ENCODE results near the gene OSBPL3. TPM values are rescaled to one million over a fixed set of nuclear protein-coding genes. Genes with fewer than 3 reads are reported as not detected.

OSBPL3 gene
- total RNA-seq, 1 experiment from 2014 or later, result 45.1 TPM

DNA sequence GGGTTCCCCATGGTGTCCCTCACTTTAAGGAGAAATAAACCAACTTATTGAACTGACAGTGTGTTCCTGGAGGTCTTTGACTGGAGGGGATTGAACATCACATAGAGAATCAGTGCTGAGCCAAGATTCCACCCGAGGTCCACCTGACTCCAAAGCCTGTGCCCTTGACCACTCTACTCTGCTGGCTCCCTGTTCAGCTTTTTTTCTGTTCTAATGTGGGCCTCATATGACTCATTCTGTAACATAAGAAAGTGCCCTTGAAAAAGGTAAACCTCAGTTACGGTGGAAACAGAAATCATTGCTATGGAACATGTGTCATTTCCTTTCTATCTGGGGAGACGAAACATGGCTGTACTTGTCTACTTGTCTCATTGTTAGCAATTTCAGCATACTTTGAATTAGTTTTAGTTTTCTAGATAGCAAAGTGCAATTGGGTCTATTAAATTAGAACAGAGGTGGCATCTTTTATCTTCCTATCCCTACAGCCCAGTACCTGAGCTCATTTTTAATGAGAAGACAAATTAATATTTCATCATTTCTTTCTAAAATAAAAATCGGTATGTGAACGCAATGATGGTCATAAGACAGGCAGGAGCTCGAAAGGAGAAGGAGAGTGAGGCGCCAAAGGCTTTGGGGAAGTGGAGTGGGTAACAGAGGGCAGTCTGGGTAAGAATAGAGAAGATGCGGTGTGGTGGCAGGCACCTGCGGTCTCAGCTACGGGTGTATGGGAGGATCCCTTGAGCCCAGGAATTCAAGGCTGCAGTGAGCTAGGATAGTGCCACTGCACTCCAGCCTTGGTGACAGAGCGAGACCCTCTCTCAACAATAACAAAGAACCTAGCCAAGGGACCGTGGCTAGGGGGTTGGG is 224.2 kb downstream of the OSBPL3 start:
- no peaks in the 10 kb centered on the region for H3K27me3 Mint-ChIP-seq (ENCODE audit: insufficient read depth, unreplicated experiment)
- no peak for DNase-seq

DNA sequence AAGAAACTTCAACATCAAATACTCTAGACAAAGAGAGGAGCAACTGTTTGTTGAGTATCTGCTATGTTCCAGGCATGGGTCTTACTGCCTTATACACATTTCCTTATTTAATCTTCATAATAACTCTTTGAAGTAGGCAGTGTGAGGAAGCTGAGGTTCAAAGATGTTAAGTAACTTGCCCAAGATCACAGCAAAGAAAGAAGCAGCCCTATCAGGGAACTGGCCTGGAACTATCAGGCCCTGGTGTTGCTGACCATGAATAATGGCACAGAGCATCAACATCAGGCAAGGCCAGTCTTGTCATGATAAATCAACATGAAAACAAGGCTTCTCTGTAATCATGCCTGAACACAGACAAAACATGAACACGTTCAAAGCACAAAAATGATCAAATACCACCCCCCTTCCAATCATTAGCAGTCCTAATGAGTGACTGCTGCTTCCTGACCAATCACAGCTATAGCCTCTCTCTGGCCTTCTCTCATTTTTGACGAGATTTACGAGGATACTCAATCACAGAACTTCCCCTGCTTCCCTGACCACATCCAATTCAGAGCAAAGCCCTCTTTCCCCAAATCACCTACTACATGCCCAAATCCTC is 225.0 kb downstream of the OSBPL3 start:
- POLR2A ChIA-PET, result no interaction called here
- BruUV-seq (replicated peaks), result no TSS peak
- no peaks in the 10 kb centered on the region for H3K27me3 ChIP-seq (replicated peaks; ENCODE audit: control insufficient read depth, insufficient read depth, low read length)

More for the DNA sequence above, 224.2 kb downstream of the OSBPL3 start:
- Mint-ChIP-seq H3K27ac (ENCODE audit: unreplicated experiment) (peak overlapping the region; percentile 69), H3K4me3 (ENCODE audit: unreplicated experiment) (peak overlapping the region; percentile 94), H3K36me3 (ENCODE audit: insufficient read depth, unreplicated experiment) (no peaks in the 10 kb centered on the region), H3K4me1 (ENCODE audit: low read depth, unreplicated experiment) (peaks cover 23% of the 10 kb centered on the region), H3K9me3 (ENCODE audit: unreplicated experiment) (no peaks in the 10 kb centered on the region)
- ChIA-PET POLR2A (interaction anchor here (1.3 kb wide), 1 partner anchor 14 kb away, joined by 4 read pairs; no protein-coding TSS in a partner anchor), CTCF (interaction anchor here (0.7 kb wide), 1 partner anchor 56 kb away, joined by 3 read pairs; no protein-coding TSS in a partner anchor)
- Histone ChIP-seq H3K4me1 (peaks cover 34% of the 10 kb centered on the region), H3K27me3 (replicated peaks; ENCODE audit: control insufficient read depth, insufficient read depth, low read length) (no peaks in the 10 kb centered on the region), H3K36me3 (ENCODE audit: control insufficient read depth, insufficient read depth, low read length) (no peaks in the 10 kb centered on the region), H3K9me3 (no peaks in the 10 kb centered on the region), H3K4me3 (ENCODE audit: low read depth, low read length) (peak overlapping the region; percentile 83)
- no peak for TF ChIP-seq CTCF (IDR thresholded peaks at IDR 0.05; ENCODE audit: insufficient read depth in 1 of 2, low read depth in 1 of 2, low read length in 1 of 2, severe bottlenecking in 1 of 2, unreplicated experiment in 1 of 2)
- intact Hi-C loops (cut with micrococcal nuclease; ENCODE audit: unreplicated experiment), result no loop called here
- TSS peak; percentile 44 for BruUV-seq (replicated peaks)

More for the DNA sequence above, 225.0 kb downstream of the OSBPL3 start:
- H3K4me1 Mint-ChIP-seq (ENCODE audit: low read depth, unreplicated experiment), result peaks cover 28% of the 10 kb centered on the region
- Histone ChIP-seq H3K4me1 (peaks cover 42% of the 10 kb centered on the region), H3K36me3 (ENCODE audit: control insufficient read depth, insufficient read depth, low read length) (no peaks in the 10 kb centered on the region), H3K9me3 (no peaks in the 10 kb centered on the region), H3K4me3 (ENCODE audit: low read depth, low read length) (no peak overlapping the region)
- H3K9me3 Mint-ChIP-seq (ENCODE audit: unreplicated experiment), result no peaks in the 10 kb centered on the region
- DNase-seq, result no peak
- CTCF ChIA-PET, result interaction anchor here (0.7 kb wide), 1 partner anchor 462 kb away, joined by 5 read pairs; no protein-coding TSS in a partner anchor
- no peaks in the 10 kb centered on the region for H3K36me3 Mint-ChIP-seq (ENCODE audit: insufficient read depth, unreplicated experiment)
- H3K4me3 Mint-ChIP-seq (ENCODE audit: unreplicated experiment), result no peak overlapping the region
- H3K27ac Mint-ChIP-seq (ENCODE audit: unreplicated experiment), result no peak overlapping the region
- intact Hi-C loops (cut with micrococcal nuclease; ENCODE audit: unreplicated experiment), result no loop called here
- H3K27me3 Mint-ChIP-seq (ENCODE audit: insufficient read depth, unreplicated experiment), result no peaks in the 10 kb centered on the region
- TF ChIP-seq CTCF (IDR thresholded peaks at IDR 0.05; ENCODE audit: insufficient read depth in 1 of 2, low read depth in 1 of 2, low read length in 1 of 2, severe bottlenecking in 1 of 2, unreplicated experiment in 1 of 2), result no peak
